Measurements from ENCODE around the gene EXD3. TPM values are rescaled to one million over a fixed set of nuclear protein-coding genes. Genes with fewer than 3 reads are reported as not detected.

EXD3 gene
- total RNA-seq, 4 donors from 2014 or later: 13.8 to 25.7 (median 17.7) TPM

DNA sequence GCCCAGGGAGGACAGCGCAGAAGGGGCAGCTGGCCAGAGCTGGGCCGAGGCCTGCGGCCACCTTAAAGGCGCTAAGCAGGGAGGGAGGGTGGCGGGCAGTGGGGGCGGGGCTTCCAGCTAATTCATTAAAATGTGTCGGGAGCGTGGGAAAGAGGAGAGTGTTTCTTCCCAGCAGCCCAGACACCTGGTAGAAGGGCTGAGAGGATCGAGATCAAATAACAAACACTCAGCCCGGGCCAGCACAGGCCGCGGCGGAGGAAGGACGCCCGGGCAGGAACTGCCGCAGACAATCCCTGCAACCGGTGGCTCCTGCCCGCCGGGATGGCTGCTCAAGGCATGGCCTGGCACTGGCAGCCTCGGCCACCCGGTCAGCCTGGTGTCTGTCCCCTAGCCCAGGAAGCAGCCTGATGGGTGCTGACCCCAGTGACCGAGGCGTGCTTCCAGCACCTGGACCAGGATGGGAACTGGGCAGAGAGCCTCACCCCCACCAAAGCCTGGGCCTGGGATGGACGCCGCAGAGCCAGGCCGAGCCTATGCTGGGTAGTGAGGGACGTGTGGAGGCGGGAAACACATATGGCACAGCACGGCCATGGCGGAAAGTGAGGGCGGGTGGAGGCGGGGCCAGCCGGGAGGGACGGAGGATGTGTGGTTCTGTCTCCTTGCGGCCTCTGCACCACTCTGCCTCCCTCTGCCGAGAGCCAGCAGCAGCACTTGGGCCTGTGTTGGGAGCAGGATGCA, 117.7 kb downstream of the EXD3 start:
- DNase-seq (ENCODE audit: low spot score in 2 of 2): peak in 1 of 2 donors; percentile 92
- TF ChIP-seq POLR2A (IDR thresholded peaks at IDR 0.05): no peak
- TF ChIP-seq, protein P1, sequence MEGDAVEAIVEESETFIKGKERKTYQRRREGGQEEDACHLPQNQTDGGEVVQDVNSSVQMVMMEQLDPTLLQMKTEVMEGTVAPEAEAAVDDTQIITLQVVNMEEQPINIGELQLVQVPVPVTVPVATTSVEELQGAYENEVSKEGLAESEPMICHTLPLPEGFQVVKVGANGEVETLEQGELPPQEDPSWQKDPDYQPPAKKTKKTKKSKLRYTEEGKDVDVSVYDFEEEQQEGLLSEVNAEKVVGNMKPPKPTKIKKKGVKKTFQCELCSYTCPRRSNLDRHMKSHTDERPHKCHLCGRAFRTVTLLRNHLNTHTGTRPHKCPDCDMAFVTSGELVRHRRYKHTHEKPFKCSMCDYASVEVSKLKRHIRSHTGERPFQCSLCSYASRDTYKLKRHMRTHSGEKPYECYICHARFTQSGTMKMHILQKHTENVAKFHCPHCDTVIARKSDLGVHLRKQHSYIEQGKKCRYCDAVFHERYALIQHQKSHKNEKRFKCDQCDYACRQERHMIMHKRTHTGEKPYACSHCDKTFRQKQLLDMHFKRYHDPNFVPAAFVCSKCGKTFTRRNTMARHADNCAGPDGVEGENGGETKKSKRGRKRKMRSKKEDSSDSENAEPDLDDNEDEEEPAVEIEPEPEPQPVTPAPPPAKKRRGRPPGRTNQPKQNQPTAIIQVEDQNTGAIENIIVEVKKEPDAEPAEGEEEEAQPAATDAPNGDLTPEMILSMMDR (IDR thresholded peaks at IDR 0.05): no peak
- 11 to 15% methylated on average over 29 to 30 of the region's 36 CpGs for WGBS, 2 donors
- intact Hi-C loops (cut with DNase I; ENCODE audit: low total_unique reads): no loop called here
- no peak overlapping the region for H3K4me3 ChIP-seq (ENCODE audit: low read depth, poor library complexity, severe bottlenecking)

DNA sequence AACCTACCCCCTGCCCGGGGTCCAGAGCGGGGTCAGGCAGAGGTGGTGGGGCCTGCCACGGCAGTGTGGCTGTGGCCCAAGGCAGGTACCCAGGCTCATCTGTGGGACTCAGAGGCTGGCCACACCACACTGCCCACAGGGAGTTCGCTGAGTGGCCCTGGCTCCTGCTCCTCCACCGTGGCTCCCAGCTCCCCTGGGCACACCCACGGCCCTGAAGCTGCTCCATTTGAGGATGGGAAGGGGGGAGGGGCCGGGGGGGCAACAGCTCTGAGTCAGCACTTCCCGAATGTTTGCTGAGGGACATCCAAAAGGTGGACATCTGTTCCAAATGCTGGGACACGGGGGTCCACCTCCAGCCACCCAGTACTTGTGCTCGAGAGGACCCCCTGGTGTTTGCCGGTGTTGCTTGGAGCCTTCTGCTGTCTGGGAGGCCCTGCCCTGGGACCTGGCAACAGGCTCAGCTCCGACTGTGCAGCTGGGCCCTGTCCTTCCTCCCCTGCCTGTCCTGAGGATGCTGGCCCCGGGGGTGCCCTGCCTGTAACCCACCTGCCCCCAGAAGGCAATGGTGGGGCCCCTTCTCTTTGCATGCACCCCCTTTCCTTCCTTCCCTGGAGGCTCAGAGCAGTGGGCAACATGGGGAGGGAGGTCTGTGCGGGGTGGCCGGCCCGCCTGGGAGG, 118.4 kb downstream of the EXD3 start:
- TF ChIP-seq, protein P1 (IDR thresholded peaks at IDR 0.05): no peak
- TF ChIP-seq POLR2A (IDR thresholded peaks at IDR 0.05): no peak
- intact Hi-C loops (cut with DNase I; ENCODE audit: low total_unique reads): no loop called here
- peak in 1 of 2 donors; percentile 85 for DNase-seq (ENCODE audit: low spot score in 2 of 2)
- WGBS, 2 donors: 34% methylated on average over 13 to 16 of the region's 16 CpGs
- no peak overlapping the region for H3K4me3 ChIP-seq (ENCODE audit: low read depth, poor library complexity, severe bottlenecking)

DNA sequence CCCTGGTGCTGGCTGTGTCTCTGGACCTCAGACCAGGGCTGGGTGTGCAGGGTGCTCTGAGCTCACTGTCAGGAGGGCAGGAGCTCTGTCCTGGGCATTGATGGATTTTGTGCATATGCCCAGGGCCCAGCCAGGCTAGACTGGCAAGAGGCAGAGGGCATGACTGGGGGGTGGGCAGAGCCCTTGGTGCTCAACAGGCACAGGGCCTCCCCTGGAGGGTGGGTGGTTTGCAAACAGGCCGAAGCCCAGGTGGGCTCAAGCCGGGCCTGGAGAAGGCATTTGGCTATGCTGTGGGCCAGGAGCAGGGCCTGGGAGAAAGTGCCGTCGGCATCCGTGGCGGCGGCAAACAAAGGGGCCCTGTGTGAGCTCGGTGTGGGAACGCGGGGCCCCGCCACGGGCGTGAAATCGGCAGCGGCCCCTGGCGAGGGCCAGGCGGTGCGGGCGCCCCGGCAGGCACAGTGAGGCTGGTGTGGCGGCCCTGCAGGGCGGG, 119.0 kb downstream of the EXD3 start:
- H3K4me3 ChIP-seq (ENCODE audit: low read depth, poor library complexity, severe bottlenecking): no peak overlapping the region
- DNase-seq (ENCODE audit: low spot score in 2 of 2): peak in 1 of 2 donors; percentile 86
- 77 to 79% methylated on average over 7 to 22 of the region's 22 CpGs for WGBS, 2 donors
- intact Hi-C loops (cut with DNase I; ENCODE audit: low total_unique reads): no loop called here
- TF ChIP-seq POLR2A (IDR thresholded peaks at IDR 0.05): no peak
- TF ChIP-seq, protein P1 (IDR thresholded peaks at IDR 0.05): no peak

DNA sequence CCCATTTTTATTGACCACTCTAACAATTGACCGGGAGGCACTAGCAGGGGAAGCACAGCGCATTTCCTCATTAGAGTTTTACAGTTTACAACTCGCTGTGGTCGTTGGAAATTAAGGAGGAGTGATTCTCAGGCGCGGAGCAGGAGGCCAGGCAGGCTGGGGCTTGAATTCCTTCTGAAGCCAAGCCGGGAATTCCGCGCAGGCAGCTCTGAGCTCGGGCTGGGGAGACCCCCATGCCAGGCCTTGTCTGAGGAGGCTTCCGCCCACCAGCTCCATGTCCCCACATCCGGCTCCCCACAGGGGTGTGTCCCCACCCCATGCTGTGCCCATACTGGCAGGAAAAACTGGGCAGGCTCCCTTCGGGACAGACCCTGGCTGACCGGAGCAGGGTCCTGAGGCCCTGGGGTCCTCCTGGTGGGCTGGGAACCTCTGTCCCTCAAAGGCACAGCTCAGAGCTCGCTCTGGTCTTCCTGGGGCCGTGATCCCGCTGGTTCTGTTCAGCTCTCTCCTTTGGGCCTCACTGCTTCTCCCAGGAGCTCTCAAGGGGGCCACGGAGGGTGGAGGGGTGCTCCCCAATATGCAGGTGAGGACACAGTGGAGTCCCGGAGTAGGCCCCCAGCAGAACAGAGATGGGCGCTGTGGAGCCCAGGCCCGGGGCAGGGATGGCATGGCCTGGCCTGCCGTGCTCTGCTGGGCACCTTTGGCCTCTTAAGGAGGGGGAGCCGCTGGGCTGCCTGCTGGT, 119.6 kb downstream of the EXD3 start:
- peak overlapping the region; percentile 9 for H3K4me3 ChIP-seq (ENCODE audit: low read depth, poor library complexity, severe bottlenecking)
- intact Hi-C loops (cut with DNase I; ENCODE audit: low total_unique reads): no loop called here
- TF ChIP-seq, protein P1 (IDR thresholded peaks at IDR 0.05): no peak
- no peak for TF ChIP-seq POLR2A (IDR thresholded peaks at IDR 0.05)
- WGBS, 2 donors: 34 to 43% methylated on average over 12 to 20 of the region's 23 CpGs
- peak in 1 of 2 donors; percentile 85 for DNase-seq (ENCODE audit: low spot score in 2 of 2)

DNA sequence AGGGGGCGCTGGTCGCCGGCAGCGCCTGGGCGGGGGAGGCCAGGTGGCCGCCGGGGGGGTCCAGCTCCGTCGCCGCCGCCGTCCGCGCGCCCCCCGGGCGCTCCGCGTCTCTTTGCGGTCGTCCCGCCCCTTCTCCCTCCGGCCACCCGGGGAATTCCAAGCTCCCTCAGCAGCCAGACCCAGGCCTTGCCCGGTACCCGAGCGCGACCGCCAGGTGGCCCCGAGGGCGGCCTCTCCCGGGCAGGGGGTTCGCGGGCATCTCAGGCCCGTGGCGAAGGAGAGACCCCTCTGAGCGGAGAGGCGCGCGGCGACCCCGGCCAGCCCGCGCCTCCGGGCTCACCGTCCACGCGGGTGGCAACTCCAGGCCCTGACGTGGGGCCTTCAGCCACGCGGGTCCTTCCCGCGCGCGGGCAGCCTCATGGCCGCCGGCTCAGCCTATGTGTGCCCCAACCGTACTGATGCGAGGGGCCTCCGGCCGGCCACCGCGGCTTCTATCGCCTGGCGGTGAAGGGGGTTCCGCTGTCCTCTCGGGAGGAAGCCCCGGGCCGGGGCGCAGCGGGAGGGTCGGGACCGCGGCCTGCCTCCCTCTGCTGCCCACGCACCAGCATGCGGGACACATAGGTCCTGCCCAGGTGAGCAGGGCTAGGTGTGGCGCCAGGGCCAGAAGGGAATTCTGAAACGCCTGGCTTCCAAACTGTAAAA, 120.4 kb downstream of the EXD3 start:
- TF ChIP-seq, protein P1 (IDR thresholded peaks at IDR 0.05): no peak
- TF ChIP-seq POLR2A (IDR thresholded peaks at IDR 0.05): no peak
- intact Hi-C loops (cut with DNase I; ENCODE audit: low total_unique reads): no loop called here
- peak in 1 of 2 donors; percentile 84 for DNase-seq (ENCODE audit: low spot score in 2 of 2)
- 3% methylated on average over 16 to 18 of the region's 78 CpGs for WGBS, 2 donors
- H3K4me3 ChIP-seq (ENCODE audit: low read depth, poor library complexity, severe bottlenecking): peak overlapping the region; percentile 9
